GM19468 (cell line): ENCODE data around the gene USP17L5.
"Not testable (repeated sequence)": the region's sequence is repeated elsewhere in the genome, so short reads cannot be mapped to it uniquely, and the experiment has no call there.

Experiments
- ATAC-seq: cut with Tn5 transposase; IDR thresholded peaks from one replicate; pipeline ENCODE4 v1.9.1; 2021; ENCODE audit warnings: mild to moderate bottlenecking, moderate library complexity, moderate number of reproducible peaks; ENCODE audit not compliant: unreplicated experiment; ENCODE audit errors: extremely low read depth

The USP17L5 gene

GRCh38 chr4:9339103-9339502, at the start of gene USP17L5:
Gene USP17L5, plus strand, starts transcription at chr4:9339403. Its CDS starts 0 bp downstream, at chr4:9339403.
- ATAC-seq: not testable (repeated sequence)

DNA sequence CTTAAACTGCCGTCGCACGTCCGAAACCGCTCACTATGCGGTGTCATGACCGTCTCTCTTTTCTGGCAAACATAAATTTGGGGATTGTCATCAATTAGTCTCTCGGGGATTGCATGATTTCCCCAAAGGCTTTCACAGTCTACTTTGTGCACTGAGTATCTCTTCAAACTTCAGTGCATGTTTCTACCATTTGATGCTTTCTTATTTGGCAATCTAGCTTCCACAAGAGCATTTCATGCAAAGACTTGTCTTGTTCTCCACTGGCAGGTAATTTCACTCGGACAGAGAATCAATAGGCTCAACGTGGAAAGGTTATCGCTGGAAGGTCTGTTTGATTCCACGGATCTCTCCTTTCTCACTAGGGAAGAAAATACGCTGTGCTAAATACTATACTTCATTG, 15.0 kb upstream of the USP17L5 start:
- ATAC-seq: not testable (repeated sequence)

GRCh38 chr4:9324865-9325264, 14.3 kb upstream of the USP17L5 start, which contains the start of gene USP17L24:
Gene USP17L24, plus strand, starts transcription at chr4:9325165. Its CDS starts 0 bp downstream, at chr4:9325165.
- not testable (repeated sequence) for ATAC-seq

GRCh38 chr4:9329611-9330010, 9.6 kb upstream of the USP17L5 start, which contains the start of gene USP17L25:
Gene USP17L25, plus strand, starts transcription at chr4:9329911. Its CDS starts 0 bp downstream, at chr4:9329911.
- not testable (repeated sequence) for ATAC-seq

GRCh38 chr4:9334358-9334757, 4.8 kb upstream of the USP17L5 start, which contains the start of gene USP17L26:
Gene USP17L26, plus strand, starts transcription at chr4:9334658. Its CDS starts 0 bp downstream, at chr4:9334658.
- ATAC-seq: not testable (repeated sequence)

GRCh38 chr4:9343848-9344247, 4.6 kb downstream of the USP17L5 start, which contains the start of gene USP17L27:
Gene USP17L27, plus strand, starts transcription at chr4:9344148. Its CDS starts 0 bp downstream, at chr4:9344148.
- ATAC-seq: not testable (repeated sequence)

DNA sequence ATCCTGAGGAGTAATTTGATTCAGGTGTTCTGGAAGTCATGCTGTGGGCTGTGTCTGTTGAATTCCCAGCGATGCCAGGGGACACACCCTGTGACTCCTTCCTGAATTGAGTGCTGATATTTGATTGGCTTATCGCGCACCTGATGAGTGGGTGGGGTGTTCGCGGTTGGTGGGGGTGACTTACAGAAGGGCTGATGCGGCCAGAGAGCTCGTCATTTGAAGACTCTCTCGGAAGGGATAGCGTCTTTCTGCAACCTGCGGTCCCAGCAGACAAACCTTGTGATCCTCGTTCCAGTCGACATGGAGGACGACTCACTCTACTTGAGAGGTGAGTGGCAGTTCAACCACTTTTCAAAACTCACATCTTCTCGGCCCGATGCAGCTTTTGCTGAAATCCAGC, 9.4 kb downstream of the USP17L5 start, which contains the start of gene USP17L28:
TSS of gene USP17L28 (plus strand) at position 301 of the 400 bp plus-strand sequence. CDS start at position 301, 0 bp downstream.
- not testable (repeated sequence) for ATAC-seq

- not testable (repeated sequence) for ATAC-seq
Measured at GRCh38 chr4:9350866-9351265, 11.7 kb downstream of the USP17L5 start.

DNA sequence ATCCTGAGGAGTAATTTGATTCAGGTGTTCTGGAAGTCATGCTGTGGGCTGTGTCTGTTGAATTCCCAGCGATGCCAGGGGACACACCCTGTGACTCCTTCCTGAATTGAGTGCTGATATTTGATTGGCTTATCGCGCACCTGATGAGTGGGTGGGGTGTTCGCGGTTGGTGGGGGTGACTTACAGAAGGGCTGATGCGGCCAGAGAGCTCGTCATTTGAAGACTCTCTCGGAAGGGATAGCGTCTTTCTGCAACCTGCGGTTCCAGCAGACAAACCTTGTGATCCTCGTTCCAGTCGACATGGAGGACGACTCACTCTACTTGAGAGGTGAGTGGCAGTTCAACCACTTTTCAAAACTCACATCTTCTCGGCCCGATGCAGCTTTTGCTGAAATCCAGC, 14.1 kb downstream of the USP17L5 start, which contains the start of gene USP17L29:
TSS of gene USP17L29 (plus strand) at position 301 of the 400 bp plus-strand sequence. CDS start at position 301, 0 bp downstream.
- not testable (repeated sequence) for ATAC-seq

DNA sequence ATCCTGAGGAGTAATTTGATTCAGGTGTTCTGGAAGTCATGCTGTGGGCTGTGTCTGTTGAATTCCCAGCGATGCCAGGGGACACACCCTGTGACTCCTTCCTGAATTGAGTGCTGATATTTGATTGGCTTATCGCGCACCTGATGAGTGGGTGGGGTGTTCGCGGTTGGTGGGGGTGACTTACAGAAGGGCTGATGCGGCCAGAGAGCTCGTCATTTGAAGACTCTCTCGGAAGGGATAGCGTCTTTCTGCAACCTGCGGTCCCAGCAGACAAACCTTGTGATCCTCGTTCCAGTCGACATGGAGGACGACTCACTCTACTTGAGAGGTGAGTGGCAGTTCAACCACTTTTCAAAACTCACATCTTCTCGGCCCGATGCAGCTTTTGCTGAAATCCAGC, 23.6 kb downstream of the USP17L5 start, which contains the start of gene USP17L30:
TSS of gene USP17L30 (plus strand) at position 301 of the 400 bp plus-strand sequence. CDS start at position 301, 0 bp downstream.
- ATAC-seq: not testable (repeated sequence)

DNA sequence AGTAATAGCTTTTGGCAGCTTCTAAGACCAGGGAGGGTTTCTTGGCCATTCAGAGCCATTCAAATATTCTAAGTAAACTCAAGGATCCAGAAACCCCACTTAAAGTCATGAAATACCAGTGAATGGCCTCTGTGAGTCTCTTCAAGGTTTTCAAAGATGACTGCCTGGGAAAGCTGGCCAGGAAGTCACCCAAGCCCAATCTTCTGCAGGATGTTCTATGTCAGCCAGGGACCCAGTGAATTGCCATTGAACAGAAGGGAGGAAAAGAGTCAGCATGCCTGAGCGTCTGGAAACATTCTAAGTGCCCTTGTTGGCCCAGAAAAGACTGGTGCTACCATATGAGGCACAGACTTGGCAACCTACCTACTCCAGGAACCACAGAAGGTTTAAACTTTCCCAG, 40.7 kb downstream of the USP17L5 start:
- ATAC-seq: not testable (repeated sequence)

- not testable (repeated sequence) for ATAC-seq
Measured at GRCh38 chr4:9381012-9381534, 41.9 kb downstream of the USP17L5 start.

GRCh38 chr4:9384126-9384525, 44.9 kb downstream of the USP17L5 start:
- ATAC-seq: no peak

DNA sequence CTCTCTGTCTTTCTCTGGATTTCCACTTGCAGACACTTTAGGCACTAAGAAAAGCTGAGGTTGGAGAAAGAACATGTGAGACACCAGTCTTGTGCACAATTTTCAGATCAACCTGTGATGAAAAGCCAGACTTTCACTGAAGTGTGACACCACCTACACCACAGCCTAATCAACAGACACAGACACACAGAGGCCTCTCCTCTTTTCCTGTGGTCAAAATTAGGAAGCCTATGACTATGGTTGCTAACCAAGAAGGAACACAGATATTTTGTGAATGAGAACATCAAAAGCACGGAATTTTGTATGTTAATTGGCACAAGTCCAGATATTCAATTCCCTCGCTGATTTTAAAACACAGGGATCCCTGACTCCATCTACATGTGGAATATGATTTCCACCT, 49.8 kb downstream of the USP17L5 start:
- peak; percentile 58 for ATAC-seq
